HG02973 (cell line): ENCODE results near the gene SAMD9L.

Source experiments
- ATAC-seq: cut with Tn5 transposase; IDR thresholded peaks from one replicate; pipeline ENCODE4 v1.9.1; 2021; ENCODE audit warnings: moderate library complexity; ENCODE audit not compliant: unreplicated experiment

The SAMD9L gene

GRCh38 chr7:93148144-93148543 is at the start of gene SAMD9L:
SAMD9L (minus strand) TSS chr7:93148385; CDS start chr7:93135971, 12,414 bp downstream.
- ATAC-seq: peak; percentile 58

GRCh38 chr7:93196336-93196735 is 48.2 kb upstream of the SAMD9L start:
- ATAC-seq: no peak

- no peak for ATAC-seq
Observed at GRCh38 chr7:93194386-93194785, 46.2 kb upstream of the SAMD9L start.

GRCh38 chr7:93188870-93189634 is 40.9 kb upstream of the SAMD9L start:
- ATAC-seq: no peak

GRCh38 chr7:93185303-93186027 is 37.3 kb upstream of the SAMD9L start:
- no peak for ATAC-seq

GRCh38 chr7:93179173-93179572 is 31.0 kb upstream of the SAMD9L start:
- no peak for ATAC-seq

GRCh38 chr7:93178213-93178612 is 30.0 kb upstream of the SAMD9L start:
- ATAC-seq: no peak

GRCh38 chr7:93176992-93177580 is 28.9 kb upstream of the SAMD9L start:
- ATAC-seq: no peak

- no peak for ATAC-seq
Observed at GRCh38 chr7:93175219-93175618, 27.0 kb upstream of the SAMD9L start.

- no peak for ATAC-seq
Observed at GRCh38 chr7:93172683-93173082, 24.5 kb upstream of the SAMD9L start.

GRCh38 chr7:93171606-93172226 is 23.5 kb upstream of the SAMD9L start:
- ATAC-seq: no peak

GRCh38 chr7:93165447-93165846 is 17.3 kb upstream of the SAMD9L start:
- peak; percentile 98 for ATAC-seq

- ATAC-seq: no peak
Observed at GRCh38 chr7:93164766-93165165, 16.6 kb upstream of the SAMD9L start.

- no peak for ATAC-seq
Observed at GRCh38 chr7:93161181-93161762, 13.1 kb upstream of the SAMD9L start.

- ATAC-seq: no peak
Observed at GRCh38 chr7:93160410-93160809, 12.2 kb upstream of the SAMD9L start.

- no peak for ATAC-seq
Observed at GRCh38 chr7:93159490-93159889, 11.3 kb upstream of the SAMD9L start.

GRCh38 chr7:93156884-93157283 is 8.7 kb upstream of the SAMD9L start:
- ATAC-seq: no peak

- ATAC-seq: no peak
Observed at GRCh38 chr7:93150200-93150835, 2.1 kb upstream of the SAMD9L start.

- no peak for ATAC-seq
Observed at GRCh38 chr7:93148727-93149126, 542 bp upstream of the SAMD9L start.

GRCh38 chr7:93147363-93147762 is 822 bp downstream of the SAMD9L start:
- ATAC-seq: peak; percentile 78
